MM.1S (cell line): ENCODE measurements around the gene PTH1R.

Source experiments
- CTCF ChIP-seq: fragments of 300-600 bp; sonication (generic); IDR thresholded peaks from 2 replicates; pipeline ENCODE4 v1.5.1; 2016; ENCODE audit warnings: antibody characterized with exemption, low read length, mixed read lengths
- EZH2phosphoT487 ChIP-seq: fragments of 300-600 bp; sonication (generic); IDR thresholded peaks from 2 replicates; pipeline ENCODE4 v1.6.1; 2018; ENCODE audit warnings: antibody characterized with exemption, low read length

GRCh38 chr3:46921871-46922271 lies 44.4 kb downstream of the PTH1R start:
- no peak for TF ChIP-seq CTCF
- TF ChIP-seq EZH2phosphoT487: no peak
